Head of caudate nucleus (tissue), 42 donors: ENCODE measurements around the gene STAT5A.

ENCODE experiments used
- DNase-seq, 42 donors: peaks; one replicate each; pipeline versions ENCODE4 v3.0.0 to v3.0.0-alpha.2; 2020 to 2021; ENCODE audit warnings: mixed read lengths in 7 of 42
- intact Hi-C: fragments of 100-400 bp; cut with DNase I; formaldehyde crosslinking; loops from one replicate; pipeline ENCODE4 v1.15.0; 2022

Gene STAT5A

GRCh38 chr17:42266462-42266861, 21.8 kb upstream of the STAT5A start:
- no peak for DNase-seq
- intact Hi-C loops, result no loop called here

- DNase-seq, result peak in 1 of 42 donors; percentile 27
- intact Hi-C loops, result no loop called here
Measured at GRCh38 chr17:42266918-42267766, 21.2 kb upstream of the STAT5A start.

GRCh38 chr17:42268236-42268635, 20.1 kb upstream of the STAT5A start:
- intact Hi-C loops, result no loop called here
- DNase-seq, result no peak

- intact Hi-C loops, result no loop called here
- no peak for DNase-seq
Measured at GRCh38 chr17:42270170-42270535, 18.1 kb upstream of the STAT5A start.

GRCh38 chr17:42270596-42270995, 17.7 kb upstream of the STAT5A start:
- intact Hi-C loops, result no loop called here
- DNase-seq, result peak in 1 of 42 donors; percentile 42

GRCh38 chr17:42271006-42271778, 17.1 kb upstream of the STAT5A start:
- intact Hi-C loops, result no loop called here
- DNase-seq, result no peak

- intact Hi-C loops, result no loop called here
- no peak for DNase-seq
Measured at GRCh38 chr17:42271779-42272035, 16.6 kb upstream of the STAT5A start.

- intact Hi-C loops, result no loop called here
- DNase-seq, result peak in 1 of 42 donors; percentile 12
Measured at GRCh38 chr17:42272162-42272907, 16.0 kb upstream of the STAT5A start.

GRCh38 chr17:42273474-42274252, 14.6 kb upstream of the STAT5A start:
- no peak for DNase-seq
- intact Hi-C loops, result no loop called here

GRCh38 chr17:42274253-42274542, 14.1 kb upstream of the STAT5A start:
- DNase-seq, result peak in 1 of 42 donors; percentile 18
- intact Hi-C loops, result no loop called here

GRCh38 chr17:42274812-42275526, 13.3 kb upstream of the STAT5A start:
- intact Hi-C loops, result no loop called here
- peak in 1 of 42 donors; percentile 28 for DNase-seq

GRCh38 chr17:42275527-42276358, 12.6 kb upstream of the STAT5A start:
- intact Hi-C loops, result no loop called here
- DNase-seq, result peak in 16 of 42 donors; percentile 10 to 57 (median 29)

GRCh38 chr17:42276359-42276608, 12.0 kb upstream of the STAT5A start, which contains the start of gene STAT5B:
Gene STAT5B (minus strand): TSS chr17:42276391. CDS start chr17:42232127, 44,264 bp downstream.
- DNase-seq, result peak in 39 of 42 donors; percentile 46 to 87 (median 75)
- intact Hi-C loops, result no loop called here

- peak in 38 of 42 donors; percentile 21 to 80 (median 49) for DNase-seq
- intact Hi-C loops, result no loop called here
Measured at GRCh38 chr17:42276609-42277341, 11.5 kb upstream of the STAT5A start.

- intact Hi-C loops, result no loop called here
- no peak for DNase-seq
Measured at GRCh38 chr17:42277342-42277712, 11.0 kb upstream of the STAT5A start.

- peak in 2 of 42 donors; percentile 19 to 32 for DNase-seq
- intact Hi-C loops, result no loop called here
Measured at GRCh38 chr17:42279776-42280630, 8.3 kb upstream of the STAT5A start.
